ENCODE results near the gene TLL1.

DNA sequence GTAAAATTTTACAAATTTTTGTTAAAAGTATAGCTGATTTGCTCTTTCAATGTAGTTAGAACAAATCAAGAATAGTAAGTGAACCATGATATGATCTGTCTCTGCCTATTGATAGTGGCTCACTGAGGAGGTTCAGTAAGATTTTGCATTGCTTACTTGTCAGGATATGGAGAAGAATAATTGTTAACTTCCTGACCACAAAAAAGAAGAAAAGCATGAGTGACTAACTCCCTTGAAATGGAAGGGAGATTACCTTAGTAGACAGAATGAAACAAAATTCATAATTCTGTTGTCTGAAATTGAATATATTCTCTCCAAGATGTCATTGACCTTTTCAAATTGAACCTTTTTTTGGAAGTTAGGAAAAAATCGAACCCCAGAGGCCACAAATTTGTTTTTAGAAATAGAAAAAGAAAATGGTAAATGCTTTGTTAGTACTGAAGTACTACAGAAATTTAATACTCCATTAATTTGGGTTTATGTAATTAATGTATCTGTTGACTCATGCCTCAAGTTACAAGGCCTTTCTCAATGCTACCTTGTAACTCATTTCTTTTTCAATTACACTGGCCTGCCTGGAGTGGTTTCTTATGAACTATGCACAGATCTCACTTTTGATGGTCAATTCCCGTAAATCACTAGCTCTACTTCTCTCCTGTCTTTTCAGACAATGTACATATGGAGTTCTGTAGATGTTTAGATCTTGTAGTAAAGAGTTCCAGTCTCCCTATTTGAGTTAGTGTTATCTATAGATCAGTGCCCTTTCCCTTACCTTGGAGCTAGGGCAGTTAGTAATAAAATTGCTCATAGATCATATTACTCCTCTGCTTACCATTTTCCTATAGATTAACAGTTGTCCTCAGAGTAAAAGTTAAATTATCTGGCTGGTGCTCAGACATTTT lies 139.3 kb downstream of the TLL1 start:
- TF ChIP-seq JUND (CRISPR knock-in tag; IDR thresholded peaks at IDR 0.05) (no peak), EP300 (IDR thresholded peaks at IDR 0.05; ENCODE audit: low read depth in 2 of 2, low read length in 2 of 2) (no peak), EP300 (CRISPR knock-in tag; IDR thresholded peaks at IDR 0.05; ENCODE audit: borderline replicate concordance) (no peak), POLR2A (IDR thresholded peaks at IDR 0.05; ENCODE audit: insufficient read depth in 1 of 2, low read depth in 2 of 2, low read length in 2 of 2) (no peak)
- TF ChIP-seq, protein P1, sequence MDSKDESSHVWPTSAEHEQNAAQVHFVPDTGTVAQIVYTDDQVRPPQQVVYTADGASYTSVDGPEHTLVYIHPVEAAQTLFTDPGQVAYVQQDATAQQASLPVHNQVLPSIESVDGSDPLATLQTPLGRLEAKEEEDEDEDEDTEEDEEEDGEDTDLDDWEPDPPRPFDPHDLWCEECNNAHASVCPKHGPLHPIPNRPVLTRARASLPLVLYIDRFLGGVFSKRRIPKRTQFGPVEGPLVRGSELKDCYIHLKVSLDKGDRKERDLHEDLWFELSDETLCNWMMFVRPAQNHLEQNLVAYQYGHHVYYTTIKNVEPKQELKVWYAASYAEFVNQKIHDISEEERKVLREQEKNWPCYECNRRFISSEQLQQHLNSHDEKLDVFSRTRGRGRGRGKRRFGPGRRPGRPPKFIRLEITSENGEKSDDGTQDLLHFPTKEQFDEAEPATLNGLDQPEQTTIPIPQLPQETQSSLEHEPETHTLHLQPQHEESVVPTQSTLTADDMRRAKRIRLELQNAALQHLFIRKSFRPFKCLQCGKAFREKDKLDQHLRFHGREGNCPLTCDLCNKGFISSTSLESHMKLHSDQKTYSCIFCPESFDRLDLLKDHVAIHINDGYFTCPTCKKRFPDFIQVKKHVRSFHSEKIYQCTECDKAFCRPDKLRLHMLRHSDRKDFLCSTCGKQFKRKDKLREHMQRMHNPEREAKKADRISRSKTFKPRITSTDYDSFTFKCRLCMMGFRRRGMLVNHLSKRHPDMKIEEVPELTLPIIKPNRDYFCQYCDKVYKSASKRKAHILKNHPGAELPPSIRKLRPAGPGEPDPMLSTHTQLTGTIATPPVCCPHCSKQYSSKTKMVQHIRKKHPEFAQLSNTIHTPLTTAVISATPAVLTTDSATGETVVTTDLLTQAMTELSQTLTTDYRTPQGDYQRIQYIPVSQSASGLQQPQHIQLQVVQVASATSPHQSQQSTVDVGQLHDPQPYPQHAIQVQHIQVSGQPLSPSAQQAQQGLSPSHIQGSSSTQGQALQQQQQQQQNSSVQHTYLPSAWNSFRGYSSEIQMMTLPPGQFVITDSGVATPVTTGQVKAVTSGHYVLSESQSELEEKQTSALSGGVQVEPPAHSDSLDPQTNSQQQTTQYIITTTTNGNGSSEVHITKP (CRISPR knock-in tag; IDR thresholded peaks at IDR 0.05; ENCODE audit: low read depth), result no peak
- TF ChIP-seq, protein P2, sequence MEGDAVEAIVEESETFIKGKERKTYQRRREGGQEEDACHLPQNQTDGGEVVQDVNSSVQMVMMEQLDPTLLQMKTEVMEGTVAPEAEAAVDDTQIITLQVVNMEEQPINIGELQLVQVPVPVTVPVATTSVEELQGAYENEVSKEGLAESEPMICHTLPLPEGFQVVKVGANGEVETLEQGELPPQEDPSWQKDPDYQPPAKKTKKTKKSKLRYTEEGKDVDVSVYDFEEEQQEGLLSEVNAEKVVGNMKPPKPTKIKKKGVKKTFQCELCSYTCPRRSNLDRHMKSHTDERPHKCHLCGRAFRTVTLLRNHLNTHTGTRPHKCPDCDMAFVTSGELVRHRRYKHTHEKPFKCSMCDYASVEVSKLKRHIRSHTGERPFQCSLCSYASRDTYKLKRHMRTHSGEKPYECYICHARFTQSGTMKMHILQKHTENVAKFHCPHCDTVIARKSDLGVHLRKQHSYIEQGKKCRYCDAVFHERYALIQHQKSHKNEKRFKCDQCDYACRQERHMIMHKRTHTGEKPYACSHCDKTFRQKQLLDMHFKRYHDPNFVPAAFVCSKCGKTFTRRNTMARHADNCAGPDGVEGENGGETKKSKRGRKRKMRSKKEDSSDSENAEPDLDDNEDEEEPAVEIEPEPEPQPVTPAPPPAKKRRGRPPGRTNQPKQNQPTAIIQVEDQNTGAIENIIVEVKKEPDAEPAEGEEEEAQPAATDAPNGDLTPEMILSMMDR (CRISPR knock-in tag; IDR thresholded peaks at IDR 0.05), result no peak

Data from HepG2 (cell line).